GM12878 (cell line): Measurements from ENCODE around the gene ADGRG7. TPM values are rescaled to one million over a fixed set of nuclear protein-coding genes. Genes with fewer than 3 reads are reported as not detected.
"Not testable (repeated sequence)": the region's sequence is repeated elsewhere in the genome, so short reads cannot be mapped to it uniquely, and the experiment has no call there.

Experiments
- ATAC-seq: fragments of 200-7000 bp; cut with Tn5 transposase; 3 replicates; pipeline ENCODE4 v1.9.1; 2020; ENCODE audit warnings: mild to moderate bottlenecking, moderate library complexity
- BruUV-seq: library from RNA; stranded (reverse); fragments of 400-500 nt; replicated peaks from 2 replicates; lab custom pipeline; 2021; lab: Mats Ljungman, UMichigan
- CTCF ChIA-PET: fragments of 300-600 bp; sonication (Branson Sonifier 250); formaldehyde crosslinking; extraction: SDS; loops from one replicate; lab custom pipeline; 2021; ENCODE audit warnings: inconsistent platforms; lab: Yijun Ruan, JAX
- POLR2A ChIA-PET: fragments of 350-600 bp; formaldehyde crosslinking; extraction: SDS; loops from one replicate; lab custom pipeline; 2021; ENCODE audit warnings: inconsistent platforms; lab: Charles Lee
- RAD21 ChIA-PET: fragments of 300-600 bp; sonication (Branson Sonifier 250); formaldehyde crosslinking; loops from one replicate; lab custom pipeline; 2023; ENCODE audit warnings: antibody characterized with exemption; ENCODE audit not compliant: unreplicated experiment; lab: Charles Lee
- SMC1A ChIA-PET: fragments of 300-600 bp; sonication (Branson Sonifier 250); formaldehyde crosslinking; loops from one replicate; lab custom pipeline; 2023; ENCODE audit not compliant: unreplicated experiment, uncharacterized antibody; lab: Charles Lee
- DNase-seq: peaks from one replicate; pipeline ENCODE4 v3.0.0-alpha.2; 2011; ENCODE audit warnings: low read depth, low spot score
- FAIRE-seq: peaks from 3 replicates; lab custom pipeline; 2011; peaks lifted over from hg19 to GRCh38; lab: Jason Lieb, UNC
- H2AFZ ChIP-seq: 2 replicates; pipeline ENCODE4 v1.6.0; 2011; ENCODE audit warnings: low read depth, low read length, control low read depth; ENCODE audit not compliant: control insufficient read depth
- H3K27ac ChIP-seq: 2 replicates; pipeline ENCODE4 v1.5.1; 2011; ENCODE audit warnings: control low read depth; ENCODE audit not compliant: control insufficient read depth, insufficient read depth
- H3K27me3 ChIP-seq, 2 experiments: replicated peaks in 1 of 2; 2 replicates each; pipeline versions ENCODE4 v1.6.0 to v1.6.1; 2011; ENCODE audit warnings: low read length in 1 of 2; ENCODE audit not compliant: control insufficient read depth in 2 of 2, insufficient read depth in 2 of 2
- H3K36me3 ChIP-seq, 2 experiments: 2 replicates each; pipeline ENCODE4 v1.5.1; 2011; ENCODE audit warnings: low read length in 1 of 2; ENCODE audit not compliant: control insufficient read depth in 2 of 2, insufficient read depth in 2 of 2
- H3K4me1 ChIP-seq: 2 replicates; pipeline ENCODE4 v1.6.1; 2011; ENCODE audit warnings: mild to moderate bottlenecking, low read length, moderate library complexity, mixed read lengths; ENCODE audit not compliant: control insufficient read depth, insufficient read depth
- H3K4me2 ChIP-seq: 2 replicates; pipeline ENCODE4 v1.6.0; 2011; ENCODE audit warnings: control low read depth; ENCODE audit not compliant: control insufficient read depth, insufficient read depth
- H3K4me3 ChIP-seq: fragments of 200-600 bp; sonication (generic); 2 replicates; pipeline ENCODE4 v1.5.1; 2016
- H3K79me2 ChIP-seq: 2 replicates; pipeline ENCODE4 v1.6.0; 2011; ENCODE audit warnings: low read length; ENCODE audit not compliant: control insufficient read depth, insufficient read depth
- H3K9ac ChIP-seq: 2 replicates; pipeline ENCODE4 v1.8.0; 2011; ENCODE audit warnings: low read length, control low read depth, mixed read lengths; ENCODE audit not compliant: control insufficient read depth, insufficient read depth
- H3K9me3 ChIP-seq: replicated peaks from 3 replicates; pipeline ENCODE4 v1.5.1; 2011; ENCODE audit warnings: mild to moderate bottlenecking, low read length; ENCODE audit not compliant: control insufficient read depth, insufficient read depth
- H4K20me1 ChIP-seq: 2 replicates; pipeline ENCODE4 v1.6.0; 2011; ENCODE audit not compliant: control insufficient read depth, insufficient read depth
- ETV6 ChIP-seq, 2 experiments: fragments of 450-650 bp in 1 of 2; IDR thresholded peaks in 1 of 2; conservative IDR thresholded peaks in 1 of 2; 2 replicates each; pipeline ENCODE4 v1.6.1; 2014; ENCODE audit warnings: antibody characterized with exemption in 1 of 2, borderline replicate concordance in 1 of 2, low read depth in 1 of 2, mild to moderate bottlenecking in 1 of 2, moderate library complexity in 1 of 2
- USF1 ChIP-seq: IDR thresholded peaks from 2 replicates; pipeline ENCODE4 v1.6.1; 2011; ENCODE audit warnings: borderline replicate concordance, low read depth, mild to moderate bottlenecking, moderate library complexity, mixed read lengths, low read length; ENCODE audit not compliant: insufficient read depth; ENCODE audit errors: extremely low read length
- in situ Hi-C: fragments of 300-500 bp; cut with MboI; formaldehyde crosslinking; loops from 9 replicates; pipeline ENCODE4 v1.14.3; 2018; ENCODE audit warnings: mixed read lengths
- intact Hi-C: fragments of 100-400 bp; cut with micrococcal nuclease; formaldehyde crosslinking; loops from one replicate; pipeline ENCODE4 v1.14.2; 2022; ENCODE audit not compliant: unreplicated experiment
- polyA plus RNA-seq, 11 experiments: library from polyadenylated mRNA; depleted of rRNA in 4 of 11; unstranded in 6 of 11; stranded (reverse) in 5 of 11; fragments of >200 nt; fragmentation: Nextera tagmentation in 4 of 11; fragmentation: Illumina TruSeq in 1 of 11; extraction: Ambion mirVana in 4 of 11; extraction: Trizol in 1 of 11; gene quantifications; 1 replicate in 1 of 11; 2 replicates in 10 of 11; pipeline versions ENCODE4 v1.2.1 to v1.2.3, GENCODE V29; 2011 to 2016; ENCODE audit warnings: inconsistent platforms in 2 of 11, missing spikeins in 2 of 11, low read depth in 1 of 11
- total RNA-seq, 4 experiments: library from RNA; depleted of rRNA in 3 of 4; stranded (reverse); fragments of >200 nt in 3 of 4; fragmentation: Illumina TruSeq in 1 of 4; extraction: Trizol in 1 of 4; gene quantifications; 2 replicates each; pipeline versions ENCODE4 v1.2.1 to v1.2.3, GENCODE V29; 2013 to 2021

ADGRG7 gene
- total and polyA plus RNA-seq, 10 of the 15 experiments (the other 5 are each of a cell fraction or from before 2014, with no cell fraction given) = 0.02 to 0.21 (median 0.14) TPM; not detected in 7

- TF ChIP-seq USF1 (no peak), ETV6 (conservative IDR thresholded peaks at IDR 0.05 in 1 of 2, IDR thresholded peaks at IDR 0.05 in 1 of 2; ENCODE audit: borderline replicate concordance in 1 of 2, low read depth in 1 of 2) (no peak)
These were observed 47.5 kb downstream of the ADGRG7 start (continued) for GRCh38 chr3:100656945-100657344.

GRCh38 chr3:100661294-100661693, 51.9 kb downstream of the ADGRG7 start:
- ATAC-seq, H3K4me1 ChIP-seq, H4K20me1 ChIP-seq, H3K27me3 ChIP-seq, FAIRE-seq, DNase-seq, H3K79me2 ChIP-seq, intact Hi-C loops, H3K4me2 ChIP-seq, H3K9me3 ChIP-seq, H3K9ac ChIP-seq, BruUV-seq, H3K4me3 ChIP-seq, H2AFZ ChIP-seq, H3K36me3 ChIP-seq, in situ Hi-C loops, H3K27ac ChIP-seq: not testable (repeated sequence)
- CTCF ChIA-PET = interaction anchor here (0.8 to 1.0 kb wide), 2 partner anchors 38 to 67 kb away, joined by 3 read pairs; no protein-coding TSS in a partner anchor
- SMC1A ChIA-PET = interaction anchor here (0.8 to 1.4 kb wide), 5 partner anchors 13 to 199 kb away, joined by 3 to 5 read pairs (median 4); no protein-coding TSS in a partner anchor
- RAD21 ChIA-PET = interaction anchor here (1.5 kb wide), 1 partner anchor 13 kb away, joined by 3 read pairs; no protein-coding TSS in a partner anchor
- POLR2A ChIA-PET = interaction anchor here (1.3 kb wide), 1 partner anchor 20 kb away, joined by 3 read pairs; no protein-coding TSS in a partner anchor
